Breast epithelium (tissue), 4 donors: ENCODE results near the gene CPTP. TPM values are rescaled to one million over a fixed set of nuclear protein-coding genes. Genes with fewer than 3 reads are reported as not detected.

ENCODE experiments used
- DNase-seq, 2 donors: peaks; one replicate each; pipeline ENCODE4 v3.0.0-alpha.2; 2019; ENCODE audit warnings: low spot score in 2 of 2
- H3K27ac ChIP-seq, 2 donors: fragments of 200-600 bp; sonication (generic) in 1 of 2; one replicate each; pipeline ENCODE4 v1.5.1; 2016 to 2019; ENCODE audit warnings: mild to moderate bottlenecking in 1 of 2
- H3K27me3 ChIP-seq, 2 donors: fragments of 200-600 bp; sonication (generic) in 1 of 2; one replicate each; pipeline versions ENCODE4 v1.5.1 to v1.6.0; 2017 to 2019; ENCODE audit warnings: control low read depth in 1 of 2, mild to moderate bottlenecking in 1 of 2
- H3K36me3 ChIP-seq: fragments of 200-600 bp; one replicate; pipeline ENCODE4 v1.5.1; 2019
- H3K4me1 ChIP-seq, 2 donors: fragments of 200-600 bp; sonication (generic); one replicate each; pipeline ENCODE4 v1.5.1; 2016 to 2019; ENCODE audit warnings: control low read depth in 1 of 2
- H3K4me3 ChIP-seq, 3 donors: fragments of 200-600 bp; sonication (generic); 1 replicate in 2 of 3; 2 replicates in 1 of 3; pipeline ENCODE4 v1.5.1; 2016 to 2019; ENCODE audit warnings: mild to moderate bottlenecking in 3 of 3, moderate library complexity in 2 of 3
- H3K9me3 ChIP-seq, 2 donors: fragments of 200-600 bp; sonication (generic) in 1 of 2; one replicate each; pipeline ENCODE4 v1.5.1; 2016 to 2019; ENCODE audit warnings: control low read depth in 1 of 2
- CTCF ChIP-seq, 3 donors: fragments of 450-650 bp; IDR thresholded peaks; one replicate each; pipeline ENCODE4 v1.5.1; 2016 to 2017; ENCODE audit warnings: antibody characterized with exemption in 3 of 3, mild to moderate bottlenecking in 3 of 3, moderate library complexity in 3 of 3
- POLR2A ChIP-seq: fragments of 450-650 bp; IDR thresholded peaks from one replicate; pipeline ENCODE4 v1.6.1; 2016; ENCODE audit warnings: antibody characterized with exemption, mild to moderate bottlenecking, moderate library complexity
- POLR2AphosphoS5 ChIP-seq, 3 donors: sonication (generic); formaldehyde crosslinking; IDR thresholded peaks; one replicate each; pipeline ENCODE4 v1.6.1; 2017; ENCODE audit warnings: antibody characterized with exemption in 3 of 3
- intact Hi-C: fragments of 100-400 bp; cut with DNase I; formaldehyde crosslinking; loops from one replicate; pipeline ENCODE4 v1.15.1; 2023; ENCODE audit warnings: low total_unique reads
- total RNA-seq, 3 donors: library from RNA; depleted of rRNA; stranded (reverse); fragments of >200 nt; gene quantifications; one replicate each; pipeline ENCODE4 v1.1.0, GENCODE V29; 2016

The CPTP gene
- total RNA-seq, 3 donors from 2014 or later: 9.0 to 16.4 (median 13.4) TPM

DNA sequence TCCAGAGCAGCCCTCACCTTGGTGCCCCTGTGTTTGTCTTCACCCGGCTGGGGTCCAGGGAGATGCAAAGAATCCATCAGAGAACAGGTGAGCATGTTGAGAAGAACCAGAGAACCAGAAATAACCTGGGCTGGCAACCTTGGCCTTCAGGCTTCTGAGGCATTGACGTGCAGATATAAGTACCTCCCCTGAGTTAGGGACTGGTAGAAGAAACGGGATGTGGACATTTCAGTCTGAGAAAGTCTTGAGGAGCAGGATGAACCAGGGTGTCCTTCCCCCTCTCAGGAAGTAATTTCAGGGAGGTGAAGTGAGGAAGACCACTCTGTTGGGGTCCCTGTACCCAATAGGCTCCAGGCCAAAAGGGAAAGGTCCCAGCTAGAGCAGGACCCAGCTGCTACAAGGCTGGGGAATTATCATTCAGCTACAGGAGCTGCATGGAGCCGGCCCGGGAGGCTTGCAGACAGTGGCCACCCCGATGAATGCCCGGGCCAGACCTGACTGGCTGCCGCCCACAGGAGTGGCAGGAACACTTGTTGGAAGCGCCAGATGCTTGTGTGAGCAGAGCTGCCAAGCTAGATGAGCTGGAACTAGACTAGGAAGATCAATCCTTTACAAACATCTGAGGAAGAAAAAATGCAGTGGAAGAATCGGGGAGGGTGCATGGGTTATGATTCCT is 52.1 kb downstream of the CPTP start:
- TF ChIP-seq POLR2A (no peak), POLR2AphosphoS5 (IDR thresholded peaks at IDR 0.05) (no peak), CTCF (IDR thresholded peaks at IDR 0.05) (no peak)
- Histone ChIP-seq H3K27me3 (no peaks in the 10 kb centered on the region), H3K4me3 (no peak overlapping the region), H3K4me1 (peaks cover 13% of the 10 kb centered on the region in 2 donors), H3K27ac (peak overlapping the region; percentile 95 to 98), H3K36me3 (no peaks in the 10 kb centered on the region), H3K9me3 (no peaks in the 10 kb centered on the region)
- DNase-seq: no peak
- intact Hi-C loops: no loop called here

DNA sequence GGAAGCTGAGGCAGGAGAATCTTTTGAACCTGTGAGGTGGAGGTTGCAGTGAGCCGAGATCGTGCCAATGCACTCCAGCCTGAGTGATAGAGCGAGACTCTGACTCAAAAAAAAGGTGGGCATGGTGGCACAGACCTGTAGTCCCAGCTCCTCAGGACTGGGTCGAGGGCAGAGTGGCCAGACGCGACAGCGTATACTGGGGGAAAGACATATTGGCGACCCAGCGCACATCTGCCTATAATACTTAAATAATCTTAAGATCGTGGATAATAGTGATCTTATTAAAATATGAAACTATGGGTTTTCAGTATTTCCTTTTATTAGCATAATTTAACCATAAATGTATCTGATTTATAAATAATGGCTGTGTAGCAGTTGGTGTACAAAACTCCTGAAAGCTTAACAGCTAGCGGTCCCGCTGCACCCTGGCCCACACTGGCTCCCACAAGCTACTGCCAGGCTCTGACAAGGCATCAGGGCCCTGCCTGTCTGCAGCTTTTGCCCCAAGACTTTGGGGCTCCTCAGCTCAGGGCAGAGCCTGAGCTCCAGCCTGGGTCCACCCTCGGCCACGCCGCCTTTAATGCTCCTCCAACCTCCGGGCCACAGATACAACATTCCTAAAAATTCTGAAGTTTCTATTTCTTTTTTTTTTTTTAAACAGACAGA is 53.1 kb downstream of the CPTP start:
- intact Hi-C loops: no loop called here
- no peak for DNase-seq
- TF ChIP-seq POLR2A (no peak), CTCF (IDR thresholded peaks at IDR 0.05) (no peak), POLR2AphosphoS5 (IDR thresholded peaks at IDR 0.05) (no peak)

More for the DNA sequence above, 53.1 kb downstream of the CPTP start:
- Histone ChIP-seq H3K4me1 (peaks cover 8 to 13% of the 10 kb centered on the region in 2 donors), H3K27me3 (no peaks in the 10 kb centered on the region), H3K27ac (no peak overlapping the region), H3K36me3 (no peaks in the 10 kb centered on the region), H3K9me3 (no peaks in the 10 kb centered on the region), H3K4me3 (no peak overlapping the region)

Other genes starting within 250 kb of the CPTP start
- 10 to 100 TPM in 2 of 3 donors, 1 to 10 TPM in 1; 6.9 to 24.0 (median 12.5) TPM for gene C1orf159, start 208.7 kb upstream of the CPTP start, total RNA-seq
- gene TTLL10, start 150.9 kb upstream of the CPTP start, total RNA-seq: under 1 TPM; 0.15 to 0.33 (median 0.16) TPM
- 1 to 10 TPM in 2 of 3 donors, not detected in 1; 1.9 to 5.9 TPM for gene TNFRSF18, start 118.2 kb upstream of the CPTP start, total RNA-seq
- 1 to 10 TPM in 2 of 3 donors, under 1 TPM in 1; 0.64 to 2.3 (median 1.6) TPM for gene TNFRSF4, start 110.6 kb upstream of the CPTP start, total RNA-seq
- gene SDF4, start 92.8 kb upstream of the CPTP start, total RNA-seq: 100 to 1,000 TPM in 1 of 3 donors, 10 to 100 TPM in 2; 58.0 to 111 (median 79.3) TPM
- 10 to 100 TPM; 14.4 to 16.0 (median 14.4) TPM for gene B3GALT6, start 92.6 kb upstream of the CPTP start, total RNA-seq
- 1 to 10 TPM in 1 of 3 donors, not detected in 2; 2.0 TPM for gene C1QTNF12, start 78.1 kb upstream of the CPTP start, total RNA-seq
- gene UBE2J2, start 50.9 kb upstream of the CPTP start, total RNA-seq: 10 to 100 TPM; 37.0 to 39.8 (median 37.4) TPM
- gene SCNN1D, start 44.4 kb upstream of the CPTP start, total RNA-seq: 1 to 10 TPM in 2 of 3 donors, under 1 TPM in 1; 0.96 to 5.2 (median 4.7) TPM
- 10 to 100 TPM; 19.7 to 33.4 (median 26.9) TPM for gene ACAP3, start 16.9 kb upstream of the CPTP start, total RNA-seq
- 10 to 100 TPM; 16.0 to 27.5 (median 22.0) TPM for gene PUSL1, start 16.2 kb upstream of the CPTP start, total RNA-seq
- 100 to 1,000 TPM in 2 of 3 donors, 10 to 100 TPM in 1; 68.6 to 125 (median 119) TPM for gene INTS11, start 142 bp upstream of the CPTP start, total RNA-seq
- gene TAS1R3, start 6.5 kb downstream of the CPTP start, total RNA-seq: under 1 TPM in 2 of 3 donors, not detected in 1; 0.16 to 0.33 TPM
- gene DVL1, start 24.6 kb downstream of the CPTP start, total RNA-seq: 10 to 100 TPM; 55.2 to 70.1 (median 55.2) TPM
- gene MXRA8, start 33.8 kb downstream of the CPTP start, total RNA-seq: 100 to 1,000 TPM in 1 of 3 donors, 10 to 100 TPM in 2; 93.4 to 308 (median 99.8) TPM
- 100 to 1,000 TPM in 1 of 3 donors, 10 to 100 TPM in 2; 91.3 to 116 (median 99.6) TPM for gene AURKAIP1, start 50.4 kb downstream of the CPTP start, total RNA-seq
- 100 to 1,000 TPM; 170 to 325 (median 285) TPM for gene CCNL2, start 74.5 kb downstream of the CPTP start, total RNA-seq
- gene MRPL20, start 82.5 kb downstream of the CPTP start, total RNA-seq: 100 to 1,000 TPM; 127 to 149 (median 147) TPM
- 10 to 100 TPM; 10.2 to 16.0 (median 12.2) TPM for gene ANKRD65, start 96.5 kb downstream of the CPTP start, total RNA-seq
- gene VWA1, start 110.9 kb downstream of the CPTP start, total RNA-seq: 10 to 100 TPM; 13.0 to 44.8 (median 35.7) TPM
- 1 to 10 TPM; 1.9 to 8.5 (median 4.3) TPM for gene ATAD3C, start 124.9 kb downstream of the CPTP start, total RNA-seq
- 10 to 100 TPM in 2 of 3 donors, 1 to 10 TPM in 1; 9.9 to 22.9 (median 22.4) TPM for gene ATAD3B, start 147.0 kb downstream of the CPTP start, total RNA-seq
- 10 to 100 TPM; 14.9 to 22.3 (median 15.5) TPM for gene ATAD3A, start 187.4 kb downstream of the CPTP start, total RNA-seq
- 1 to 10 TPM; 3.5 to 8.8 (median 3.8) TPM for gene TMEM240, start 215.8 kb downstream of the CPTP start, total RNA-seq